NCI-H1105 (cell line): ENCODE results near the gene PPY.
A peak's percentile ranks its signal among the peaks of the same experiment; 100 is the strongest.
"Not testable (repeated sequence)": the region's sequence is repeated elsewhere in the genome, so short reads cannot be mapped to it uniquely, and the experiment has no call there.

Experiments used
- DNase-seq: peaks from one replicate; lab custom pipeline; 2025; lab: John Stamatoyannopoulos, UW

PPY gene

GRCh38 chr17:43966276-43966675 is 24.0 kb upstream of the PPY start:
- no peak for DNase-seq

GRCh38 chr17:43962479-43962878 is 20.2 kb upstream of the PPY start:
- no peak for DNase-seq

GRCh38 chr17:43961954-43962353 is 19.7 kb upstream of the PPY start:
- no peak for DNase-seq

GRCh38 chr17:43961292-43961691 is 19.0 kb upstream of the PPY start:
- not testable (repeated sequence) for DNase-seq

GRCh38 chr17:43958748-43959352 is 16.6 kb upstream of the PPY start:
- no peak for DNase-seq

DNA sequence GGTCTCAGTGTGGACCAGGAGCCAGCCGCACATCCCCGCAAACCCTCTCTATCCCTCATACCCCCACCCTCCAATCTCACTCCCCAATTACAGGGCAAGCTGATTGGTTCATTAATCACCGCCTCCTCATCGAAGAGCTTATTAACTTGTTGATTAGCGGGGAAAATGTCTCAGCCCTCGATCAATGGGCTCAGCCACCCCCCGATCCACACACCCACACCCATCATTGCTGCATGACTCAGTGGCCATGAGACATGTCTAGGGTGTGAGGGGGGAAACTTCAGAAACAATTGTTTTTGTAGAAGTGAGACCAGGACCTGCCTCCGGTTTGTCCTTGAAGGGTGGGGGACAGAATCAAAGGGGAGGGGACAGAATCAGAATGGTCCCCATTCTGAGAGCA is 13.9 kb upstream of the PPY start:
- no peak for DNase-seq

- no peak for DNase-seq
These were observed 11.5 kb upstream of the PPY start, which contains the start of gene PYY for GRCh38 chr17:43953746-43954145. PYY (minus strand) TSS chr17:43953940; CDS start chr17:43953483, 457 bp downstream.

DNA sequence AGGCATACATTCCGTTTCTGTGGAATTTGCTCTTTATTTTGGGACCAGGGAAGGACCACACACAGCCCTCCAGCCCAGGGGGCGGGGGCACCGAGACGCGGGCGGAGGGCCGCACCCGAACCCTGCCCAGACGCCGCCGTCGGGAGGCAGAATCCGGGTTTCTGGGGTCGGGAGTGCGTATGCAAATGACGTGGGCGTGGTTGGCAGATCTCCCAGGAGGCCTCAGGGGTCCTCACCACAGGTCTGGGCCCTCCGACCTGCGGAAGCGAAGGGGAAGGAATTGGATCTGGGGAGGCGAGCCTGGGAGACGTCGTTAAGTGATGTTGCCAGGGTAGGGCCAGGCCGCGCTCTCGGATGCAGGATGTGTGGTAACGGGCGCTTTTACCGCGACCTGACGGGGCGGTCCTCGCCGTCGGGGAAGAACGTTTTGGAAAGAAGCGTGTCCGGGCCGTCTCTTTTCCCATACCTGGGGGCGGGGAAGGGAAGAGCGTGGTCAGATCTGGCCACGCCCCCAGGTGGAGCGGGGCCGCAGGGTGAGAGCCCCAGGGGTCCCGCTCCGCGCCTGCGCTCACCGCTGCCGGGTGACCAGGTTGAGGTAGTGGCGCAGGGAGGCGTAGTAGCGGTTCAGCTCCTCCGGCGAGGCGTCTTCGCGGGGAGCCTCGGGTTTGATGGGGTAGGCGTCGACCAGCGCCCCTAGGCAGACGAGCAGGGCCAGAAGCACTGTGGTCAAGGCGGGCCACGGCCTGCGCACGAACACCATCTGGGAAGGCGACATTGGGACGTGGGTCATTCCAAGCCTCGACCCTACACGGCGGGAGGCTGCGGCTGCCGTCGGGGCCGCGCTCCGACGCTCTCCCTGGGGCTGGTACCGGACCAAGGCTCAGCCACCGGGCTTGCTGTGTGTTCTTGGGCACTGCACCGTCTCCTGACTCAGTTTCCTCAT is 10.7 kb upstream of the PPY start:
- no peak for DNase-seq

GRCh38 chr17:43952351-43952723 is 10.1 kb upstream of the PPY start:
- DNase-seq: no peak

GRCh38 chr17:43951750-43952149 is 9.5 kb upstream of the PPY start:
- DNase-seq: no peak

DNA sequence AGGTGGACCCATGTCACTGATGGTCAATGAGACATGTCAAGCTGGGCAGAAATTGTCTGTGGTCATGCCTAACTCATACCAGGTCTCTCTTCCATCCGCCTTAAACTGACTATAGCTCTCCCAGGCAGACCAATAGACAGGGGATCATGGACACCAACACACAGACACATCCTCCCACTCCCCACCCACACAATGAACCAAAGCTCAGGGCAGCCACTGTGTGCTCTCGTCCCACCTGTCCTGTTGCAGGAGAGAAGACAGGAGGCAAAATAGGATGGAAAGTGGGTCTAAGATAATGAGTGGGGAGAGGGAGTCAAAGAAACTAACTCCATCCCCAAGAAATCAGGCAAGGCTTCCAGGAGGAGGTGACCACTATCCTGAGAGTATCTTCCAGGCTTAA is 8.3 kb upstream of the PPY start:
- no peak for DNase-seq

GRCh38 chr17:43949781-43950180 is 7.5 kb upstream of the PPY start:
- no peak for DNase-seq

- DNase-seq: no peak
These were observed 4.5 kb upstream of the PPY start for GRCh38 chr17:43946781-43947180.

- no peak for DNase-seq
These were observed 3.0 kb upstream of the PPY start for GRCh38 chr17:43945074-43945829.

- peak; percentile 1 for DNase-seq
These were observed 1.6 kb downstream of the PPY start for GRCh38 chr17:43940630-43941029.

DNA sequence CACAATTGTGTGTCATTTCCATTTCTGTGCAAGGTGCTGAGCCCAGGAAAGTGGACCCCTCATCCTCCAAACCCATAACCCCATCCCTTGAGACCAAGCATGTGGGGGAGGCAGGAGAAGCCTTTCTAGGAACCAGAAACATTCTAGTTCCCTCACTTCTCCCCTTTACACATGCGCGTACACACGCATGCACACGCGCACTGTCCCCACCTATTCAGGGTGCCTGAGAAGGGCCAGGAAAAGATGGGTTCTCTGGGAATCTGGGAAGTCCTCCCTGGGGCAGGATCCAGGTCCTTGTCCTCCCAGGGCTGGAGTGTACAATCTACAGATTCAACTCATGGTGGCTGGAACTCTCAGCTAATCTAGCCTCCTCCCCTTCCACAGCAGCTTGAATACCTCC is 2.4 kb downstream of the PPY start:
- no peak for DNase-seq

- DNase-seq: not testable (repeated sequence)
These were observed 2.8 kb downstream of the PPY start for GRCh38 chr17:43939452-43939851.

- no peak for DNase-seq
These were observed 3.5 kb downstream of the PPY start for GRCh38 chr17:43938838-43939182.

DNA sequence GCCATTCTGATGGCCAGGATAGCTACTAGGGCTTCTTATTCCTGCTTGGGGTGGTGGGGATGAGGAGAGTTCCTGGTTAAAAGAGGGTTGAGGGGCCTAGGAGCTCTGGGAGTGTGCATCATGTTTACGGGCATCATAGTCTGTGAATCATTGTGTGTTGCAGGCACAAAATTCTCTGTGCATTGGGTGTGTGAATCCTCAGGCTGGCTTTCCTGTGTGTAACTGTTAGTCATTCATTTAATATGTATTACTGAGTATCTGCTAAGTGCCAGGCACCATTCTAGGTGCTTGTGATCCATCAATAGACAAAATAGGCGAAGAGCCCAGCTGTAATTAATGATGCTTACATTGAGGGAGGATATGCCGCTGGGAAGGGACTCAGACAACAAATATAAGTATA is 5.8 kb downstream of the PPY start:
- DNase-seq: no peak

- no peak for DNase-seq
These were observed 6.4 kb downstream of the PPY start for GRCh38 chr17:43935926-43936261.

DNA sequence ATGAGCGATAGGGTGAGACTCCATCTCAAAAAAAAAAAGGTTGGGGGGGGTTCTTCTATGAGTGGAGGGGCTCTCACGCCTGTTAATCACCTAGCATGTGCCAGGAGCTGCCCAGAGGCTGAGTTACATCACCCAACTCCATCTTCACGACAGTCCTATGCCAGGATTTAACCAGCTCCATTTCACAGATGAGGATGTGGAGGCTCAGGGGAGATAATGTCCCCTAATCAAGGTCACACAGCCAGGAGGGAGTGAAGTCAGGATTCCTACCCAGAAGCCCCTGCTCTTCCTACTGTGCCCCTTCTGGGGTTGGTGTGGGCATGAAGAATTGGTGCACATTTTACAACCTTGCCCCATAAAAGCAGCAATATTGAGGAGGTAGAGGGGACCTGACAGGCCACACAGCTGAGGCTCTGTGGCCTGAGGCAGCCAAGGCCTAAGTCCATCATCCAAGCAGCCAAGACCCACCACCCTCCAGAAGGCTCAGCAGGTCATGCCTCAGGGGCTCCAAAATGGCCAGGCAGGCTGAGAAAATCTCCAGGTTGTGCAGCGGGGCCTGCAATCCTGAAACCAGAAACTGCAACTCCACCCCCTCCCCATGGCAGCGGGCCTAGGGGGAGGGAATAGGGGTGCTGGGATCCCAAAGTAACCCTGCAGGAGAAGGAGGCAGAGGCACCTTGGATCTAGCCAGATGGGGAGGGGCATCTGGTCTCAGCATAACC is 6.9 kb downstream of the PPY start:
- no peak for DNase-seq

- DNase-seq: no peak
These were observed 9.4 kb downstream of the PPY start for GRCh38 chr17:43932923-43933322.
